Activated CD4-positive, CD25-positive, alpha-beta regulatory T cell treated with anti-CD3 and anti-CD28 coated beads, Interleukin-2, amount 50 U/mL, for 24 hours (primary cell): Measurements from ENCODE around the gene FYCO1.

Experiments
- ATAC-seq, 2 donors: fragments of 150-1000 bp; cut with Tn5 transposase; one replicate each; pipeline ENCODE4 v1.10.0; 2021; ENCODE audit warnings: mild to moderate bottlenecking in 1 of 2, moderate library complexity in 1 of 2

The FYCO1 gene

GRCh38 chr3:45912435-45912834, 83.2 kb downstream of the FYCO1 start:
- ATAC-seq: no peak

- no peak for ATAC-seq
Observed at GRCh38 chr3:45911511-45912226, 84.0 kb downstream of the FYCO1 start.

- ATAC-seq: no peak
Observed at GRCh38 chr3:45910892-45911291, 84.7 kb downstream of the FYCO1 start.

GRCh38 chr3:45909542-45909941, 86.1 kb downstream of the FYCO1 start:
- ATAC-seq: no peak

- ATAC-seq: no peak
Observed at GRCh38 chr3:45908761-45909160, 86.9 kb downstream of the FYCO1 start.

- ATAC-seq: peak; percentile 54 to 71
Observed at GRCh38 chr3:45907769-45908705, 87.6 kb downstream of the FYCO1 start.

GRCh38 chr3:45906681-45907407, 88.8 kb downstream of the FYCO1 start:
- ATAC-seq: no peak

- no peak for ATAC-seq
Observed at GRCh38 chr3:45905755-45906154, 89.9 kb downstream of the FYCO1 start.

- peak; percentile 75 to 80 for ATAC-seq
Observed at GRCh38 chr3:45904931-45905330, 90.7 kb downstream of the FYCO1 start.

- no peak for ATAC-seq
Observed at GRCh38 chr3:45896956-45897355, 98.7 kb downstream of the FYCO1 start.

- no peak for ATAC-seq
Observed at GRCh38 chr3:45895686-45896468, 99.7 kb downstream of the FYCO1 start.

- ATAC-seq: no peak
Observed at GRCh38 chr3:45894015-45894414, 101.6 kb downstream of the FYCO1 start.

GRCh38 chr3:45892161-45892560, 103.5 kb downstream of the FYCO1 start:
- no peak for ATAC-seq

- ATAC-seq: no peak
Observed at GRCh38 chr3:45890405-45890804, 105.2 kb downstream of the FYCO1 start.

GRCh38 chr3:45889337-45889736, 106.3 kb downstream of the FYCO1 start:
- ATAC-seq: no peak

- no peak for ATAC-seq
Observed at GRCh38 chr3:45887759-45888511, 107.7 kb downstream of the FYCO1 start.

GRCh38 chr3:45887285-45887684, 108.3 kb downstream of the FYCO1 start:
- no peak for ATAC-seq

GRCh38 chr3:45885979-45886705, 109.5 kb downstream of the FYCO1 start, which contains the start of gene CCR9:
TSS of gene CCR9 (plus strand) at chr3:45886543. CDS start at chr3:45894934, 8,391 bp downstream.
- ATAC-seq: no peak

GRCh38 chr3:45884368-45885201, 111.0 kb downstream of the FYCO1 start:
- peak in 1 of 2 donors; percentile 44 for ATAC-seq
